Central memory CD4-positive, alpha-beta T cell (primary cell): ENCODE measurements around the gene KRTAP12-2.
A peak's percentile ranks its signal among the peaks of the same experiment; 100 is the strongest.
"Not testable (repeated sequence)": the region's sequence is repeated elsewhere in the genome, so short reads cannot be mapped to it uniquely, and the experiment has no call there.

Experiments used
- DNase-seq: peaks from one replicate; pipeline ENCODE4 v3.0.0; 2022

Gene KRTAP12-2

GRCh38 chr21:44682580-44683151 lies 15.9 kb upstream of the KRTAP12-2 start:
- no peak for DNase-seq

GRCh38 chr21:44681861-44682579 lies 15.3 kb upstream of the KRTAP12-2 start, which contains the start of gene KRTAP12-1:
Gene KRTAP12-1, minus strand, starts transcription at chr21:44682163. Its CDS starts 40 bp downstream, at chr21:44682123.
- DNase-seq, result no peak

- no peak for DNase-seq
Measured at GRCh38 chr21:44681152-44681551, 14.4 kb upstream of the KRTAP12-2 start.

- no peak for DNase-seq
Measured at GRCh38 chr21:44677881-44678280, 11.2 kb upstream of the KRTAP12-2 start.

- no peak for DNase-seq
Measured at GRCh38 chr21:44671911-44672310, 5.2 kb upstream of the KRTAP12-2 start.

- DNase-seq, result no peak
Measured at GRCh38 chr21:44670642-44671432, 4.1 kb upstream of the KRTAP12-2 start.

GRCh38 chr21:44667612-44668011 lies 885 bp upstream of the KRTAP12-2 start:
- DNase-seq, result no peak

GRCh38 chr21:44664691-44665090 lies 2.0 kb downstream of the KRTAP12-2 start:
- no peak for DNase-seq

GRCh38 chr21:44661567-44661966 lies 5.2 kb downstream of the KRTAP12-2 start:
- DNase-seq, result not testable (repeated sequence)

GRCh38 chr21:44658913-44659595 lies 7.7 kb downstream of the KRTAP12-2 start:
- DNase-seq, result peak; percentile 46

- no peak for DNase-seq
Measured at GRCh38 chr21:44658541-44658910, 8.2 kb downstream of the KRTAP12-2 start.

- DNase-seq, result peak; percentile 91
Measured at GRCh38 chr21:44657635-44658540, 8.8 kb downstream of the KRTAP12-2 start, which contains the start of gene KRTAP12-3. Gene KRTAP12-3, plus strand, starts transcription at chr21:44657932. Its CDS starts 48 bp downstream, at chr21:44657980.

GRCh38 chr21:44656868-44657267 lies 9.9 kb downstream of the KRTAP12-2 start:
- DNase-seq, result no peak

- DNase-seq, result no peak
Measured at GRCh38 chr21:44654576-44655175, 12.1 kb downstream of the KRTAP12-2 start, which contains the start of gene KRTAP12-4. Gene KRTAP12-4, minus strand, starts transcription at chr21:44654659. Its CDS starts 45 bp downstream, at chr21:44654614.

- peak; percentile 85 for DNase-seq
Measured at GRCh38 chr21:44653656-44654575, 12.8 kb downstream of the KRTAP12-2 start.

- no peak for DNase-seq
Measured at GRCh38 chr21:44653123-44653522, 13.6 kb downstream of the KRTAP12-2 start.

GRCh38 chr21:44650973-44651675 lies 15.6 kb downstream of the KRTAP12-2 start:
- no peak for DNase-seq

GRCh38 chr21:44650265-44650972 lies 16.3 kb downstream of the KRTAP12-2 start:
- no peak for DNase-seq
